Amniotic stem cell (primary cell): ENCODE measurements around the gene GRHL3.

Experiments used
- DNase-seq: peaks from one replicate; lab custom pipeline; 2025; lab: John Stamatoyannopoulos, UW

The GRHL3 gene

GRCh38 chr1:24293392-24294227 lies 25.5 kb upstream of the GRHL3 start:
- no peak for DNase-seq

DNA sequence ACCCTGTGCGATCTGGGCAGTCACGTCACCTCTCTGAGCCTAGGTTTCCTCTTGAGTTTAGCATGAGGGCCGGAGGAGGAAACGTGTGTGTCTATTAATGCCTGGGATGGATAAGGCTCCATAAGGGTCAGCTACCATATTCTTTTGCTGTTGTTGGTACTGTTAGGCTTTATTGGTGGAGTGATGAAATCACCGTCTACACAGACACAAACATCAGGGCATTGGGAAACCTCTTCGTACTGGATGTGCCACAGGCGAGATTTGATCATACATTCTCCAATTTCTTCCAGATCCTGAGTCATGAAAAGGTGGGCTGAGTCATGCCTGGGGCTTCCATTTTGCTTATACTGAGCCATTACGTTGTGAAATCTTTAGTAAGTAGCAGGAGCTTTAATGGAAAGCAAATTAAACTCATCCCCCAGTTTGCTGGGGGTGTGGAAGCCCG lies 24.9 kb upstream of the GRHL3 start:
- peak; percentile 72 for DNase-seq

GRCh38 chr1:24294716-24295371 lies 24.3 kb upstream of the GRHL3 start:
- DNase-seq = no peak

GRCh38 chr1:24295535-24295934 lies 23.6 kb upstream of the GRHL3 start:
- no peak for DNase-seq

- no peak for DNase-seq
Measured at GRCh38 chr1:24297187-24297851, 21.8 kb upstream of the GRHL3 start.

- DNase-seq = no peak
Measured at GRCh38 chr1:24297852-24298232, 21.3 kb upstream of the GRHL3 start.

GRCh38 chr1:24298606-24299005 lies 20.6 kb upstream of the GRHL3 start:
- no peak for DNase-seq

DNA sequence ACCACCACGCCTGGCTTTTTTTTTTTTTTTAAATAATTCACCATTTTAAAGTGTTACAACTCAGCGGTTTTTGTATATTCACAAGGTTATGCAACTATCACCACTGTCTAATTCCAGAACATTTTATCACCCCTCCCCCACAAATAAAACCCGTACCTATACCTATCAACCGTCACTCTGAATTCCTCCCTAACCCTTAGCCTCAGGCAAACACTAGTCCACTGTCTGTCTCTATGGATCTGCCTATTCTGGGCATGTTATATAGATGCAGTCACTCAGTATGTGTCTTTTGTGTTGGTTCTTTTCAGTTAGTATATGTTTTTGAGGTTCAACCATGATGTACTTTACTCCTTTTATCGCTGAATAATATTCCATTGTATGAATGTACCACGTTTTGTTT lies 19.3 kb upstream of the GRHL3 start:
- no peak for DNase-seq

DNA sequence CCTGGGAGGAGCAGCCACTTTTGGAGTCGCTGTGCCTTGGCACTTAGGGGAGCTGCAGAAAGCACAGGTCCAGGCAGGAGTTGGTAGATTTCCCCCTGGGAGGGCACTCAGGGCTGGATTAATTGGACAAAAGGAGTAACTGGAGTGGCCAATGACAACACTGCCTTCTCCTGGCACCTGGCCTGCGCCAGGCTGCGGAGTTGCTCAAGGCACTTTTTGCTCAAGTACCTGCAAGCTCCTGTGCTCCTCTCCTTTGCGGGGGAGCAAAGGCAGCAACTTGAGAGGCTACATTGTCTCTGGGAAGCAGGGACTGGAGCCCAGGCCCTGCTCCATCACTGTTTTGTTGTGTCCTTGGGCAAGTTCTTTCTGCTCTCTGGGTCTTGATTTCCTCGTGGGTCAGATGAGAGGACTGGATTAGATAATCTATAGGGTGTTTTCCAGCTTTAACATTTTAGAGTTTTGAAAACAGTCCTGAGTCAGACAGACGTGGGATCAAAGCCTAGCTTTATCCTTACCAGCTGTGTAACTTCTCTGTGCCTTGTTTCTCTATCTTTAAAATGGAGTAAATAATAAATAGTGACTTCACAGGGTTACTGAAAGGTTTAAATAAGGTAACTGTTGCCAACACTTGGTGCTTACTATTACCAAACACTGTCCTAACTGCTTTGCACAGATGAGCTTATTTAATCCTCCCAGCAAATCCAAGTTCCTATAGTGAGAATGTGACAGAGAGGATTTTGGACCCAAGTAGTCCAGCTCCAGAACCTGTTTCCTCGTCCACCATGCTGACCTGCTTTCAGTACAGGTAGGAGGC lies 18.0 kb upstream of the GRHL3 start:
- no peak for DNase-seq

DNA sequence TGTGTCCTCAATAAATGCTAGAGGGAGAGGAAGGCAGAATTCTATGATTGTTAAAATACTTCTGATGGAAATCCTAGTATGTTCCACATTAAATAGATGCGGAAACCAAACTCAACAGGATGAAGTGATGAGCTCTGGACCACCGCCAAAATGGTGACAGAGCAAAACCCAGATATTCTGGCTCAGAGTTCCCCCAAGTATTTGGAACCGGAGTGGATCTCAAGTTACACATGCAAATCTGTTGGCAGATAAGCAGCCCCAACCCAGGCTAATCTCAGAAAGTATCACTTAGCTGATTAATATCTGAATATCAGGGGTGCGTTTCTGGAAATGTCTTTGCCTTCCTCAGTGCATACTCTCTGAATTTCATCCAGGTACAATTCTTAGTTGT lies 17.4 kb upstream of the GRHL3 start:
- DNase-seq = no peak

GRCh38 chr1:24302209-24302611 lies 16.9 kb upstream of the GRHL3 start:
- no peak for DNase-seq

- DNase-seq = no peak
Measured at GRCh38 chr1:24303600-24303999, 15.6 kb upstream of the GRHL3 start.

DNA sequence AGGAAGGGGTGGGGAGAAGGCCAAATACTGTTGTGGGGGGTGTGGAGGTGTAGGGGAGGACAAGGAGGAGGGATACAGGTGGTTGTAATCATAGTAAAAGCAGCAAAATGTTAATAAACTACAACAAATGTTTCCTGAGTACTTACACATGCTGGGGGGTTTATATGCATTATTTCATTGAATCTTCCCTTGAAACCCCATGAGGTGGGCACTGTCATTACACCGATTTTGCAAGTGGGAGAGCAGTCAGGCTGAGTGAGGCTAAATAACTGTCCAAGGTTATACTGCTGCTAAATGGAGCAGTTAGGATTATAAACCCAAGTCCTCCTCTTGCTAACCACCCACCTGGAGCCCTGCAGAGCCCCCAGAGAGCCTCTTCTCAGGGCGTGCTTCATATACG lies 14.4 kb upstream of the GRHL3 start:
- no peak for DNase-seq

DNA sequence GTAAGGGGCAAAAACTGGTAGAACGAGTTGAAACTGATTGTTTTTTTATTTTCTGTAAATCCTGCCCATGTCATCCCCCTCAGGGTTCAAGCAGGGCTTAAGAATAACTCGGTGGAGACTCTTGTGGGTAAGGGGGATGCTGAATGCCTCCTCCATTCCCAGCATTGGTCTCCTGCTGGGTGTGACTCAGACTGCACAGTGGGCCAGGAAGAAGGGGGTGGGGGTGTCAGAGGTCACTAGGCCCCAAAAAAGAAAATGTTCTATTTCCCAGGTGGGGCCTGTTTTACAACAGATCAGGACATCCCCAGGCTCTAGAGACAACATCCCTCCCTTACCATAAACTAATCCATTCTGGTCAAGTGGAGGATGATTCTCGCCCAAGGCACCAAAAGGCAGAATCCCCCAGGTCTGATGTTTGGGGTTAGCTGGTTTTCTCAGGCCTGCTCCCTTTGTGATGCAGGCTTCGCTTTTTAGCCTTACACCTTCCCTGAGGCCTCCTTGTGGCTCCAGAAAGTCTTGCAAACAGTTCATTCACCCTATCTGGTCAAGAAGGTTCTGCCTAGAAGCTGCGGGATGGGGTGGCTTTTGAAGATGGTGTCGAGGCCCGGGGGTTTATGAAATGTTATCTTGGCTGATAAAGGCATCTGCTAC lies 10.7 kb upstream of the GRHL3 start:
- no peak for DNase-seq

- no peak for DNase-seq
Measured at GRCh38 chr1:24309762-24310485, 9.2 kb upstream of the GRHL3 start.

DNA sequence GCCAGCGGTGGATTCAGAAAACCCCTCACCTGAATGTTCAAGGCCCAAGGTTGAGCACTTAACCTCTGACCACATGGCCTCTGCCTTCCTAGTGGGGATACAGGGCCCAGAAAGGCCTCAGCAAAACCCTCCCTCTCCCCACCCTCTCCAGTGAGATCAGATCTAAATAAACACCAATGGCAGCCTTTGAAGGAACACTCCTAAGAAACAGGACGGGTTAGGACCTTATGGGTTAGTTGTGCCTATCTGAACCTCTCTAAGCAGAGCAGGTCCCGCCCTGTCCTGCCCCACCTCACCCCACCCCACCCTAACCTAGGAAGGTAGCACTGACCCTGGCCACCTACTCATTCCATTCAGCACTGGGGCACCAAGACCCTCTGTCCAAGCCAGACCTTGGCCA lies 7.9 kb upstream of the GRHL3 start:
- DNase-seq = no peak

DNA sequence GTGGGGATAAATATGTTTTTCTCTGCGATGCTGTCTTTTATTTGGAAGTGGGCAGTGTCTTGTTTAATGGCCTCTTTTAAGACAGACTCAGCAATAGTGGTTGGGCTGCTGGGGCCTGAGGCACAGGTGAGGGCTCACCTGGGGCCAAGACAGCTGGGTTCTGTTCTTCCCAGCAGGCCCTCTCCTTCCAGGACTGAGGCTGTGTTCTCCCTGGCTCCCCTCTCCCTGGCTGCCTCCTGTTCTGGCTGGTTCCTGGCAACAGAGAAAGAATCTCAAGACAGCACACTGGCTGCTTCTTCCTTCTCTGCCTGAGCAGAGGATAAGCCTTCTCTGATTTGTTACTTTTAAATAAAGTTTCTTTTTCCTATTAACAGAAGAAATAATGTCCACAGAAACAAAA lies 7.4 kb upstream of the GRHL3 start:
- DNase-seq = no peak

- no peak for DNase-seq
Measured at GRCh38 chr1:24315391-24315790, 3.8 kb upstream of the GRHL3 start.

DNA sequence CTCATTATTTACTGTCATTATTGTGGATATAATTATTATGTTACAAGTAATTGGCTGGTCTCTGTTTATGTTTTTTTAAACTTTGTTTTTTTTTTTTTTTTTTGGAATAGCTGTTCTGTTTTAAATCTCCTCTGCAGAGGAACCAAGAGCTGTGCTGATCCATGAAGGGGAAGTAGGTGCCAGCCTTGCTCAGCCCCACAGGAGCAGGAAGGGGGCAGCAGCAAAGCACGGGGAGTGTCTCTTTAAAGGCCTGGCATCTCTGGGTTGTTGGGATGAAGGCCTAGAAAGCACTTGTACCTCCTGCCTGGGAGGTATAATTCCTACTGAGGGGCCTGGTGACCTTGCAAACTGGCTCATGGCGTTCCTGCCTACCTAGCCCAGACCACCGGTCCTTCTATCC lies 2.5 kb upstream of the GRHL3 start:
- DNase-seq = no peak

- no peak for DNase-seq
Measured at GRCh38 chr1:24317081-24317480, 2.1 kb upstream of the GRHL3 start.

GRCh38 chr1:24317956-24318614 lies 1.1 kb upstream of the GRHL3 start:
- DNase-seq = no peak
